Activated CD4-positive, alpha-beta T cell treated with anti-CD3 and anti-CD28 coated beads, Interleukin-2, amount 50 U/mL, for 24 hours (primary cell): ENCODE results near the gene CD9.
"Not testable (repeated sequence)": the region's sequence is repeated elsewhere in the genome, so short reads cannot be mapped to it uniquely, and the experiment has no call there.

Experiments
- DNase-seq, 2 donors: peaks; one replicate each; pipeline ENCODE4 v3.0.0-alpha.2; 2020; ENCODE audit warnings: low read depth in 1 of 2, low spot score in 1 of 2

CD9 gene

GRCh38 chr12:6178981-6179761 lies 21.0 kb upstream of the CD9 start:
- DNase-seq = no peak

GRCh38 chr12:6180268-6181051 lies 19.7 kb upstream of the CD9 start:
- DNase-seq = no peak

- no peak for DNase-seq
Measured at GRCh38 chr12:6181166-6181565, 19.0 kb upstream of the CD9 start.

GRCh38 chr12:6181583-6182278 lies 18.5 kb upstream of the CD9 start:
- no peak for DNase-seq

- no peak for DNase-seq
Measured at GRCh38 chr12:6182279-6182898, 17.8 kb upstream of the CD9 start.

GRCh38 chr12:6183689-6184428 lies 16.3 kb upstream of the CD9 start:
- DNase-seq = no peak

GRCh38 chr12:6185961-6186827 lies 14.0 kb upstream of the CD9 start:
- DNase-seq = no peak

- DNase-seq = no peak
Measured at GRCh38 chr12:6187948-6188793, 12.0 kb upstream of the CD9 start.

GRCh38 chr12:6189028-6189427 lies 11.2 kb upstream of the CD9 start:
- no peak for DNase-seq

- not testable (repeated sequence) for DNase-seq
Measured at GRCh38 chr12:6189952-6190598, 10.1 kb upstream of the CD9 start.

GRCh38 chr12:6190767-6191530 lies 9.3 kb upstream of the CD9 start:
- not testable (repeated sequence) for DNase-seq

GRCh38 chr12:6192604-6193380 lies 7.4 kb upstream of the CD9 start:
- DNase-seq = no peak

GRCh38 chr12:6193853-6194815 lies 6.1 kb upstream of the CD9 start:
- no peak for DNase-seq

GRCh38 chr12:6195665-6196535 lies 4.3 kb upstream of the CD9 start:
- peak; percentile 61 to 74 for DNase-seq

- no peak for DNase-seq
Measured at GRCh38 chr12:6198051-6198450, 2.1 kb upstream of the CD9 start.
